Retinal pigment epithelial cell (primary cell): Measurements from ENCODE around the gene MAPK11.

Experiments
- DNase-seq: peaks from one replicate; pipeline ENCODE4 v3.0.0-alpha.2; 2010; ENCODE audit warnings: low read depth
- H3K4me3 ChIP-seq: 2 replicates; pipeline ENCODE4 v1.5.1; 2011; ENCODE audit warnings: mild to moderate bottlenecking, low read length, control low read depth, moderate library complexity
- CTCF ChIP-seq: conservative IDR thresholded peaks from 2 replicates; pipeline ENCODE4 v1.5.1; 2011; ENCODE audit warnings: low read depth, low read length, control low read depth, inconsistent platforms

Gene MAPK11

GRCh38 chr22:50250249-50250554, 20.0 kb downstream of the MAPK11 start:
- no peak for DNase-seq
- no peak for TF ChIP-seq CTCF
- peak overlapping the region; percentile 70 for H3K4me3 ChIP-seq

GRCh38 chr22:50249341-50250248, 20.6 kb downstream of the MAPK11 start:
- no peak for TF ChIP-seq CTCF
- no peak for DNase-seq
- peak overlapping the region; percentile 70 for H3K4me3 ChIP-seq

GRCh38 chr22:50248196-50249081, 21.7 kb downstream of the MAPK11 start:
- H3K4me3 ChIP-seq, result no peak overlapping the region
- DNase-seq, result no peak
- no peak for TF ChIP-seq CTCF

- H3K4me3 ChIP-seq, result no peak overlapping the region
- no peak for DNase-seq
- no peak for TF ChIP-seq CTCF
Measured at GRCh38 chr22:50247748-50248147, 22.4 kb downstream of the MAPK11 start.

- DNase-seq, result no peak
- no peak overlapping the region for H3K4me3 ChIP-seq
- no peak for TF ChIP-seq CTCF
Measured at GRCh38 chr22:50246242-50247175, 23.7 kb downstream of the MAPK11 start.

- TF ChIP-seq CTCF, result no peak
- no peak for DNase-seq
- peak overlapping the region; percentile 98 for H3K4me3 ChIP-seq
Measured at GRCh38 chr22:50245214-50246072, 24.7 kb downstream of the MAPK11 start.
